ENCODE results near the gene TUBAL3.
"Not testable (repeated sequence)": the region's sequence is repeated elsewhere in the genome, so short reads cannot be mapped to it uniquely, and the experiment has no call there.

TUBAL3 gene

DNA sequence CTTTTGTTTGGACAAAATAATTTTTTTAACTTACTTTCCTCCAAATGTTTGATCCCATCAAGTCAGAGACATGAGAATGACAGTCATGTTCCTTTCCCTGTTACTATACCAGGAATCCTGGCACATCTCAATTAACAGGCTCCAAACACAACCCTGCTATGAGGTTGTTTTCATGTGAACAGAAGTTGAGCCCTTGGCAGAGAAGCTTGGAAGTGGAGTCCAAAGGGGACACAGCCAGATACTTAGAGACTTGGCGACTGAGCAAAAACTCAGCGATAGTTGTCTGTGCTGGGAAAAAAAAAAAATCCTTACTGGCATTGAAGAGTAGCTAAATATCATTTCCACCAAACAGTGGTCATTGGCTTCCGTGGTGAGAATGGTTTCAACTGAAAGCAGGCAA is 12.8 kb downstream of the TUBAL3 start:
- no peak for DNase-seq (ENCODE audit: extremely low read depth, low read depth)
- TF ChIP-seq, protein P1, sequence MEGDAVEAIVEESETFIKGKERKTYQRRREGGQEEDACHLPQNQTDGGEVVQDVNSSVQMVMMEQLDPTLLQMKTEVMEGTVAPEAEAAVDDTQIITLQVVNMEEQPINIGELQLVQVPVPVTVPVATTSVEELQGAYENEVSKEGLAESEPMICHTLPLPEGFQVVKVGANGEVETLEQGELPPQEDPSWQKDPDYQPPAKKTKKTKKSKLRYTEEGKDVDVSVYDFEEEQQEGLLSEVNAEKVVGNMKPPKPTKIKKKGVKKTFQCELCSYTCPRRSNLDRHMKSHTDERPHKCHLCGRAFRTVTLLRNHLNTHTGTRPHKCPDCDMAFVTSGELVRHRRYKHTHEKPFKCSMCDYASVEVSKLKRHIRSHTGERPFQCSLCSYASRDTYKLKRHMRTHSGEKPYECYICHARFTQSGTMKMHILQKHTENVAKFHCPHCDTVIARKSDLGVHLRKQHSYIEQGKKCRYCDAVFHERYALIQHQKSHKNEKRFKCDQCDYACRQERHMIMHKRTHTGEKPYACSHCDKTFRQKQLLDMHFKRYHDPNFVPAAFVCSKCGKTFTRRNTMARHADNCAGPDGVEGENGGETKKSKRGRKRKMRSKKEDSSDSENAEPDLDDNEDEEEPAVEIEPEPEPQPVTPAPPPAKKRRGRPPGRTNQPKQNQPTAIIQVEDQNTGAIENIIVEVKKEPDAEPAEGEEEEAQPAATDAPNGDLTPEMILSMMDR (IDR thresholded peaks at IDR 0.05; ENCODE audit: low read depth, low read length): no peak

DNA sequence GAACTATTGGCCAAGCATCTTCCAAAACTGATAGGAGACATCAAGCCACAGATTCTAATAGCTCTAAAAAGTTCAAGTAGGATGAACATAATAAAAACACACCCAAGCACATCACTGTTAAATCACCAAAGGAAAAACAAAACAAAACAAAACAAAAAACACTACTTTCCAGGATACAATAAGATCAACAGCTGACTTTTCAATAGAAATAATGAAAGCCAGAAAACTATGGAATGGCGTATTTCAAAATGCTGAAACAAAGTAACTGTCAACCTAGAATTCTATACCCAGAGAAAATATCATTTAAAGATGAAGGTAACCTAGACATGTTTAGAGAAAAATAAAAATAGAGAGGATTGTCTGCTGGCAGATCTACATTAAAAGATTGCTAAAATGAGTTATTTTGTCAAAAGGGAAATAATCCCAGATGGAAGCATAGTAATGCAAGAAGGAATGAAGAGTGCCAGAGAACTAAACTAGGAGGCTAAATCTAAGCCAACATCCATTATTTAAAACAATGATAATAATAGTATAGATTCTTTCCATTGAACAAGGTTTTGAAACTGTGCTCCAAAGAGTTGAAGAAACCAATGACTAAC is 13.9 kb downstream of the TUBAL3 start:
- TF ChIP-seq, protein P1 (IDR thresholded peaks at IDR 0.05; ENCODE audit: low read depth, low read length): no peak
- no peak for DNase-seq (ENCODE audit: extremely low read depth, low read depth)

DNA sequence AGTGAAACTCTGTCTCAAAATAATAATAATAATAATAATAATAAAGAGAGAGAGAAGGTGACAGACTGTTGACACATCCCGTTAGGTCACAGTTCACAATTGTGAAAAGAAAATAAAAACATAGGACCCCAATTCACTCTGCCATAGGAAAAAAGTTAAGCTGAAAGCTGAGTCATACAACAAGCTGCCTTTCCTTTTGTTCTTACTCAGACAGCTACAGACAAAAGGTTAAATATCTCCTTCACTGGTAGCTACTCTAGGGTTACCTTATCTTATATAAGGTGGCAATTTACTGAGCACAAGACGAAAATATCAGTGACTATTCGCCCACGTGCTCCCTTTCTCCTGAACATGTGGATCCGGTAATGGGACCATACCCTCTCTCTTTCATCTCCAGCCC is 17.5 kb downstream of the TUBAL3 start:
- DNase-seq (ENCODE audit: extremely low read depth, low read depth): no peak
- TF ChIP-seq, protein P1 (IDR thresholded peaks at IDR 0.05; ENCODE audit: low read depth, low read length): no peak

DNA sequence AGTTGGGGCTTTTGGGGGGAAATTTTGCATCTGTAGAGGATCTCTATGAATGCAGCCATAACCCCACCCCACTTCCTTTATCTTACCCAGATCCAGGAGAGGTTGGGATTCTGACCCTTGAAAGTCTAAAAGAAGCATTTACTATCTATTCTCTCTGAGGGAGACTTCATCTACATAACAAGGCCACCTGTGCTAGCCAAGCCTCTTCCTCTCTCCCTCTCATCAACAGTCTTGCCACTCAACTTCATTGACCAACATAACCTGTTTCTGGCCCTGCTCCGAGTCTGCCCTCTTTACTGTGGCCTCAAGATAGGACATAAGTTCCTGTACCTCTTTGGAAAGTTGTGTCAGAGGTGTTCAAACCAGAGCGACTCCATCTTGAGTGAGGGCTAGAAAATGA is 19.4 kb downstream of the TUBAL3 start:
- TF ChIP-seq, protein P1 (IDR thresholded peaks at IDR 0.05; ENCODE audit: low read depth, low read length): no peak
- no peak for DNase-seq (ENCODE audit: extremely low read depth, low read depth)

DNA sequence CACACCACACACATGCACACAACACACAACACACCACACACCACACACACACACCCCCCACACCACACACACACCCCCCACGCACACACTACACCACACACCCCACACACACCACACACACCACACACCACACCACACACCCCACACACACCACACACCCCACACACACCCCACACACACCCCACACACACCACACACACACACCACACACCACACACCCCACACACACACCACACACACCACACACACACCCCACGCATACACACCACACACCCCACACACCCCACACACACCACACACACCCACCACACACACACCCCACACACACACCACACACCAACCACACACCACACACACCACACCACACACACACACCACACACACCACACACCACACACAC is 23.4 kb downstream of the TUBAL3 start:
- no peak for DNase-seq (ENCODE audit: extremely low read depth, low read depth)
- TF ChIP-seq, protein P1 (IDR thresholded peaks at IDR 0.05; ENCODE audit: low read depth, low read length): no peak

DNA sequence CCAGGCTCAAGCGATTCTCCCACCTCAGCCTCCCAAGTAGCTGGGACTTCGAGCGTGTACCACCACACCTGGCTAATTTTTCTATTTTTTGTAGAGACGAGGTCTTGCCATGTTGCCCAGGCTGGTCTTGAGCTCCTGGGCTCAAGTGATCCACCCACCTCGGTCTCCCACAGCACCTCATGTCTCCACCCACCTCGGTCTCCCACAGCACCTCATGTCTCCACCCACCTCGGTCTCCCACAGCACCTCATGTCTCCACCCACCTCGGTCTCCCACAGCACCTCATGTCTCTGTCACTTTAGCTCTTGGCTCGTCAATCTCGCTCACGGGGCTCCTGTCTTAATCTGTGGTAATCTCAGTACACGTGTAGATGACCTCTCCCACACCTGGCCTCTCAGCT is 24.2 kb downstream of the TUBAL3 start:
- not testable (repeated sequence) for DNase-seq (ENCODE audit: extremely low read depth, low read depth)

DNA sequence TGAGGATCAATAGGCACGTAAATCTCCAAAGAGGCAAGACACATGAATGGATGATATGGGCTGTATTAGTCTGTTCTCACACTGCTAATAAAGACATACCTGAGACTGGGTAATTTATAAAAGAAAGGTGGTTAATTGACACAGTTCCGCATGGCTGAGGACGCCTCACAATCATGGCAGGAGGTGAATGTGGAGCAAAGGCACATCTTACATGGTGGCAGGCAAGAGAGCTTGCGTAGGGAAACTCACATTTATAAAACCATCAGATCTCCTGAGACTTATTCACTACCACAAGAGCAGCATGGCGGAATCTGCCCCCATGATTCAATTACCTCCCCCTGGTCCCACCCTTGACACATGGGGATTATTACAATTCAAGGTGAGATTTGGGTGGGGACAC is 25.4 kb downstream of the TUBAL3 start:
- DNase-seq (ENCODE audit: extremely low read depth, low read depth): not testable (repeated sequence)

DNA sequence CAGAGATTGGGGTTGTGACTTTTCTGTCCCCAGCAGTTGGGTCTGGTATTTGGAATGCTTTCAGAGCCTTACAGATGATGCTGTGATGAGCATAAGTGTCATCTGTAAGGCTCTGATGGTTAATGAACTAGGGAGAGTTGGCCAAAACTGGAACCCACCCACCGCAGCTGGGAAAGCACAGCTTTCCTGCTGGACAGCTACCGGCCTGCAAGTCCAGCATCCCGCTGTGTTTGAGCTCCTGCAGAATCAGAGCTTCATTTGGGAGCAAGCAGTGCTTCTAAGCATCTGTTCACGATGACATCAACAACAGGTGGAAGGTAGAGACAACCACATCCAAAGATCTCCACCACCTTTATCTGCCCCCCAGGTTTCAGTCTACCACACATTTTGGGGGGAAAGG is 28.2 kb downstream of the TUBAL3 start:
- no peak for DNase-seq (ENCODE audit: extremely low read depth, low read depth)
- TF ChIP-seq, protein P1 (IDR thresholded peaks at IDR 0.05; ENCODE audit: low read depth, low read length): no peak
